Fibroblast of skin of back (primary cell): ENCODE results near the gene NCF2.

Source experiments
- DNase-seq: peaks from one replicate; pipeline ENCODE4 v3.0.0-alpha.2; 2013

NCF2 gene

GRCh38 chr1:183551924-183552323 lies 38.3 kb downstream of the NCF2 start:
- DNase-seq, result no peak

- no peak for DNase-seq
Observed at GRCh38 chr1:183550915-183551314, 39.3 kb downstream of the NCF2 start.

- DNase-seq, result no peak
Observed at GRCh38 chr1:183548116-183548515, 42.1 kb downstream of the NCF2 start.

- DNase-seq, result no peak
Observed at GRCh38 chr1:183546427-183546826, 43.8 kb downstream of the NCF2 start.

GRCh38 chr1:183544598-183545297 lies 45.5 kb downstream of the NCF2 start:
- no peak for DNase-seq

GRCh38 chr1:183543619-183544204 lies 46.5 kb downstream of the NCF2 start:
- peak; percentile 70 for DNase-seq

- no peak for DNase-seq
Observed at GRCh38 chr1:183537405-183537804, 52.9 kb downstream of the NCF2 start.

- no peak for DNase-seq
Observed at GRCh38 chr1:183533617-183534174, 56.6 kb downstream of the NCF2 start.

- no peak for DNase-seq
Observed at GRCh38 chr1:183528577-183528976, 61.7 kb downstream of the NCF2 start.

GRCh38 chr1:183522104-183522503 lies 68.2 kb downstream of the NCF2 start:
- DNase-seq, result no peak

- no peak for DNase-seq
Observed at GRCh38 chr1:183520379-183520778, 69.9 kb downstream of the NCF2 start.

- no peak for DNase-seq
Observed at GRCh38 chr1:183517401-183517800, 72.9 kb downstream of the NCF2 start.

GRCh38 chr1:183516725-183517124 lies 73.5 kb downstream of the NCF2 start:
- DNase-seq, result no peak

GRCh38 chr1:183515002-183515689 lies 75.1 kb downstream of the NCF2 start:
- DNase-seq, result peak; percentile 88

- DNase-seq, result no peak
Observed at GRCh38 chr1:183514235-183514634, 76.0 kb downstream of the NCF2 start.

- no peak for DNase-seq
Observed at GRCh38 chr1:183512450-183512849, 77.8 kb downstream of the NCF2 start.

GRCh38 chr1:183508694-183509093 lies 81.6 kb downstream of the NCF2 start:
- no peak for DNase-seq

- DNase-seq, result peak; percentile 49
Observed at GRCh38 chr1:183506561-183506960, 83.7 kb downstream of the NCF2 start.
